B cell (primary cell): ENCODE results near the gene GIPC3. TPM values are rescaled to one million over a fixed set of nuclear protein-coding genes. Genes with fewer than 3 reads are reported as not detected.

Source experiments
- ATAC-seq: fragments of 200-7000 bp; cut with Tn5 transposase; one replicate; pipeline ENCODE4 v1.10.0; 2021; ENCODE audit warnings: low read depth, mild to moderate bottlenecking, moderate number of reproducible peaks, moderate library complexity
- CTCF ChIA-PET: fragments of 350-600 bp; sonication (Branson Sonifier 250); formaldehyde crosslinking; loops from one replicate; lab custom pipeline; 2021; ENCODE audit warnings: antibody characterized with exemption, inconsistent platforms; lab: Charles Lee
- POLR2A ChIA-PET: fragments of 350-600 bp; sonication (Branson Sonifier 250); formaldehyde crosslinking; loops from one replicate; lab custom pipeline; 2021; ENCODE audit warnings: antibody characterized with exemption; lab: Charles Lee
- DNase-seq: peaks from one replicate; pipeline ENCODE4 v3.0.0; 2013
- H2AFZ ChIP-seq: 2 replicates; pipeline ENCODE4 v1.6.1; 2012; ENCODE audit warnings: mild to moderate bottlenecking, low read depth, low read length; ENCODE audit not compliant: insufficient read depth, poor library complexity, severe bottlenecking
- H3K27ac ChIP-seq, 2 donors: 1 replicate in 1 of 2; 2 replicates in 1 of 2; pipeline ENCODE4 v1.5.1; 2012 to 2013; ENCODE audit warnings: low read length in 2 of 2, mild to moderate bottlenecking in 2 of 2, moderate library complexity in 1 of 2
- H3K27me3 ChIP-seq, 4 experiments: fragments of 200-600 bp in 1 of 4; sonication (generic) in 1 of 4; replicated peaks in 1 of 4; 1 replicate in 2 of 4; 2 replicates in 2 of 4; pipeline versions ENCODE4 v1.6.1 to v1.7.0; 2013 to 2016; ENCODE audit warnings: low read length in 3 of 4, mild to moderate bottlenecking in 2 of 4, mixed read lengths in 1 of 4, moderate library complexity in 1 of 4; ENCODE audit not compliant: insufficient read depth in 4 of 4, control insufficient read depth in 3 of 4; ENCODE audit errors: control extremely low read depth in 1 of 4
- H3K36me3 ChIP-seq, 2 experiments: replicated peaks in 1 of 2; 1 replicate in 1 of 2; 2 replicates in 1 of 2; pipeline versions ENCODE4 v1.6.1 to v1.7.1; 2013; ENCODE audit warnings: low read length in 1 of 2; ENCODE audit not compliant: insufficient read depth in 2 of 2, control insufficient read depth in 1 of 2; ENCODE audit errors: control extremely low read depth in 1 of 2, extremely low read depth in 1 of 2
- H3K4me1 ChIP-seq, 2 donors: fragments of 200-600 bp in 1 of 2; sonication (generic) in 1 of 2; 1 replicate in 1 of 2; 2 replicates in 1 of 2; pipeline versions ENCODE4 v1.5.1 to v1.6.1; 2013 to 2017; ENCODE audit warnings: low read length in 2 of 2; ENCODE audit not compliant: control insufficient read depth in 2 of 2, insufficient read depth in 2 of 2
- H3K4me2 ChIP-seq: replicated peaks from 2 replicates; pipeline ENCODE3; 2012; ENCODE audit warnings: mild to moderate bottlenecking, low read depth, low read length; ENCODE audit not compliant: poor library complexity, severe bottlenecking
- H3K4me3 ChIP-seq, 5 experiments: fragments of 200-600 bp in 1 of 5; sonication (generic) in 1 of 5; 1 replicate in 3 of 5; 2 replicates in 2 of 5; pipeline versions ENCODE4 v1.5.1 to v1.7.0; 2011 to 2016; ENCODE audit warnings: low read length in 4 of 5, mild to moderate bottlenecking in 4 of 5, low read depth in 2 of 5, control low read depth in 1 of 5, moderate library complexity in 1 of 5; ENCODE audit not compliant: insufficient read depth in 1 of 5; ENCODE audit errors: control extremely low read depth in 1 of 5, extremely low read depth in 1 of 5
- H3K79me2 ChIP-seq: fragments of 200-600 bp; sonication (generic); one replicate; pipeline ENCODE4 v1.6.0; 2016; ENCODE audit warnings: low read length; ENCODE audit not compliant: control insufficient read depth, insufficient read depth
- H3K9ac ChIP-seq: fragments of 200-600 bp; sonication (generic); 2 replicates; pipeline ENCODE4 v1.6.1; 2017; ENCODE audit warnings: mild to moderate bottlenecking, low read length, moderate library complexity
- H3K9me3 ChIP-seq, 3 donors: one replicate each; pipeline versions ENCODE4 v1.6.1 to v1.7.1; 2013; ENCODE audit warnings: low read length in 2 of 3; ENCODE audit not compliant: control insufficient read depth in 2 of 3, insufficient read depth in 1 of 3; ENCODE audit errors: control extremely low read depth in 1 of 3
- H4K20me1 ChIP-seq: 2 replicates; pipeline ENCODE4 v1.6.0; 2012; ENCODE audit warnings: mild to moderate bottlenecking, low read length; ENCODE audit not compliant: insufficient read depth, control insufficient read depth, poor library complexity, severe bottlenecking
- H3K27ac Mint-ChIP-seq: one replicate; pipeline ENCODE4 v1.8.0; 2021; ENCODE audit warnings: mixed read lengths
- H3K27me3 Mint-ChIP-seq: one replicate; pipeline ENCODE4 v1.8.0; 2021; ENCODE audit warnings: mixed read lengths
- H3K4me1 Mint-ChIP-seq: one replicate; pipeline ENCODE4 v1.8.0; 2021; ENCODE audit warnings: mixed read lengths
- H3K4me3 Mint-ChIP-seq: one replicate; pipeline ENCODE4 v1.8.0; 2021; ENCODE audit warnings: mixed read lengths
- H3K9me3 Mint-ChIP-seq: one replicate; pipeline ENCODE4 v1.8.0; 2022; ENCODE audit warnings: mixed read lengths; ENCODE audit not compliant: insufficient read depth
- EZH2 ChIP-seq: IDR thresholded peaks from 2 replicates; pipeline ENCODE4 v1.6.1; 2012; ENCODE audit warnings: borderline replicate concordance, low read depth, mild to moderate bottlenecking, moderate library complexity, low read length; ENCODE audit not compliant: insufficient read depth, poor library complexity, severe bottlenecking
- WGBS: methylation state at CpG from one replicate; pipeline ENCODE4 v1.1.5; 2013; ENCODE audit warnings: missing lambda C conversion rate; ENCODE audit not compliant: insufficient coverage; 5-methylcytosine and 5-hydroxymethylcytosine counted together
- intact Hi-C: fragments of 100-400 bp; cut with micrococcal nuclease; formaldehyde crosslinking; loops from one replicate; pipeline ENCODE4 v1.10.0; 2022
- polyA plus RNA-seq: library from polyadenylated mRNA; depleted of rRNA; stranded (reverse); fragments of >200 nt; gene quantifications from 2 replicates; pipeline ENCODE4 v1.2.3, GENCODE V29; 2012
- total RNA-seq, 2 donors: library from RNA; stranded (reverse); fragments of 120-200 nt in 1 of 2; gene quantifications; 1 replicate in 1 of 2; 2 replicates in 1 of 2; pipeline versions ENCODE4 v1.2.3 to v1.2.4, GENCODE V29; 2013 to 2022
- TF ChIP-seq, protein P1 (sequence below): fragments of 200-600 bp; IDR thresholded peaks from one replicate; pipeline ENCODE4 v1.8.0; 2022; ENCODE audit warnings: antibody characterized with exemption, mild to moderate bottlenecking

Gene GIPC3
- total and polyA plus RNA-seq, 2 donors (not counting 1 experiment from before 2014, with no cell fraction given): 0.47 to 0.48 TPM

DNA sequence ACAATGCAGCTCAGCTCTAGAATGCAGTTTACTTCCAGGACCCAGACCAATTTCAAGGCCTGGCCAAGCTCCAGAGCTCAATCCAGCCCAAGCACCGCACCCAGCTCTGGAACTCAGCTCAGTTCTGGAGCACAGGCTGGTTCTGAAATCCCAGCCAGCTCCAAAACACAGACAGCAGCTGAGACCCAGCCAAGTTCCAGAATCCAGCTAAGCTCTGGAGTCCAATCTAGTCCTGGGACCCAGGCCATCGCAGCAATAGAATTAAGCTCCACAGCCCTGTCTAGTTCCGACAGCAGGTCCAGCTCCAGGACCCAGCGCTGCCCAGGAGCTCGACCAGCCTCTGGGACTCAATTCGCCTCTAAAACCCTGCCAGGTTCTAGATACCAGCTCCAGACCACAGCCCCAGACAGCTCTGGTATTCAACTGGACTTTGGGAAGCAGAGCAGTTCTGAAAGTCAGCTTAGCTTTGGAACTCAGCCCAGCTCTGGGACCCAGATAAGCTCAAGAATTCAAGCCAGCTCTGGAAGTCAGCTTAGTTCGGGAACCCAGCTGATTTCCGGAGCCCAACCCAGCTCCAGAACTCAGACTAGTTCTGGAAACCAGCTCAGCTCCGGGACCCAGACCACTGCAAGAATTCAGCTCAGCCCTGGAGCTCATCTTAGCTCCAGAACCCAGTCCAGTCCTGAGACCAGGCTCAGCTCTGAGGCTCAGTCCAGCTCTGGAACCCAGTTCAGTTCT lies 6.8 kb downstream of the GIPC3 start:
- Histone ChIP-seq H3K36me3 (no peaks in the 10 kb centered on the region), H3K9me3 (peaks cover 0 to 17% (median 0%) of the 10 kb centered on the region in 3 donors), H3K4me1 (no peaks in the 10 kb centered on the region), H3K4me3 (no peak overlapping the region), H3K9ac (no peak overlapping the region), H3K4me2 (no peak overlapping the region), H4K20me1 (no peaks in the 10 kb centered on the region), H3K79me2 (no peaks in the 10 kb centered on the region), H3K27me3 (no peaks in the 10 kb centered on the region), H2AFZ (no peak overlapping the region), H3K27ac (no peak overlapping the region)
- Mint-ChIP-seq H3K9me3 (no peaks in the 10 kb centered on the region), H3K4me1 (no peaks in the 10 kb centered on the region), H3K4me3 (no peak overlapping the region), H3K27ac (no peak overlapping the region), H3K27me3 (no peaks in the 10 kb centered on the region)
- TF ChIP-seq, protein P1, sequence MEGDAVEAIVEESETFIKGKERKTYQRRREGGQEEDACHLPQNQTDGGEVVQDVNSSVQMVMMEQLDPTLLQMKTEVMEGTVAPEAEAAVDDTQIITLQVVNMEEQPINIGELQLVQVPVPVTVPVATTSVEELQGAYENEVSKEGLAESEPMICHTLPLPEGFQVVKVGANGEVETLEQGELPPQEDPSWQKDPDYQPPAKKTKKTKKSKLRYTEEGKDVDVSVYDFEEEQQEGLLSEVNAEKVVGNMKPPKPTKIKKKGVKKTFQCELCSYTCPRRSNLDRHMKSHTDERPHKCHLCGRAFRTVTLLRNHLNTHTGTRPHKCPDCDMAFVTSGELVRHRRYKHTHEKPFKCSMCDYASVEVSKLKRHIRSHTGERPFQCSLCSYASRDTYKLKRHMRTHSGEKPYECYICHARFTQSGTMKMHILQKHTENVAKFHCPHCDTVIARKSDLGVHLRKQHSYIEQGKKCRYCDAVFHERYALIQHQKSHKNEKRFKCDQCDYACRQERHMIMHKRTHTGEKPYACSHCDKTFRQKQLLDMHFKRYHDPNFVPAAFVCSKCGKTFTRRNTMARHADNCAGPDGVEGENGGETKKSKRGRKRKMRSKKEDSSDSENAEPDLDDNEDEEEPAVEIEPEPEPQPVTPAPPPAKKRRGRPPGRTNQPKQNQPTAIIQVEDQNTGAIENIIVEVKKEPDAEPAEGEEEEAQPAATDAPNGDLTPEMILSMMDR: no peak
- no peak for TF ChIP-seq EZH2
- ATAC-seq (no peak), DNase-seq (no peak)
- POLR2A ChIA-PET: no interaction called here
- CTCF ChIA-PET: interaction anchor here (0.6 to 2.6 kb wide), 8 partner anchors 10 to 640 kb away, joined by 3 to 9 read pairs (median 4); no protein-coding TSS in a partner anchor
- 96% methylated on average over 9 of the region's 9 CpGs for WGBS
- intact Hi-C loops: no loop called here

DNA sequence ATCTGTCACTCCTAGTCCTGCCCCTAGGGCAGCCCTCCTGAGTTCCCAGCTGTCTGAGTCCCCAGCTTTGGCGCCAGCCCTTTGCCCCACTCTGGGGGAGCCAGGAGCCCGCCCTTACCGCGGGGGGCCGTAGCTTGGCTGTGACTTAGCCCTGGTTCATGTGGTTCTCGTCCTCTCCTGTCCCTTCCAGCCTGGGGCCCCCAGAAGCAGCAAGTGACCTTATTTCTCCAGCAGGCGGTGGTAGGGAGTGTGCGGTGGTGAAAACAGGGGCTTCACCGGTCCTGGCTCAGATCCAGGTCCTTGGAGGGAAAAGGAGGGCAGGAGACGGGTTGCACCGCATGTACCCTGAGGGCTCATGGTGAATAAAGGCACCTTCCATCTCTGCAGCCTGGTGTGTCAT lies 7.9 kb downstream of the GIPC3 start:
- H3K27ac Mint-ChIP-seq: no peak overlapping the region
- WGBS: 92% methylated on average over 10 of the region's 11 CpGs
- no peak overlapping the region for H3K4me3 ChIP-seq
- H3K27ac ChIP-seq: no peak overlapping the region
- no peaks in the 10 kb centered on the region for H3K4me1 Mint-ChIP-seq
- H4K20me1 ChIP-seq: no peaks in the 10 kb centered on the region
- no peak overlapping the region for H3K4me3 Mint-ChIP-seq
- no peak overlapping the region for H3K4me2 ChIP-seq
- ChIA-PET POLR2A (no interaction called here), CTCF (no interaction called here)
- H3K27me3 Mint-ChIP-seq: no peaks in the 10 kb centered on the region
- DNase-seq (no peak), ATAC-seq (no peak)
- H2AFZ ChIP-seq: no peak overlapping the region
- intact Hi-C loops: no loop called here
- H3K9me3 ChIP-seq: peaks cover 0 to 17% (median 0%) of the 10 kb centered on the region in 3 donors
- no peak for TF ChIP-seq EZH2
- TF ChIP-seq, protein P1: no peak
- no peaks in the 10 kb centered on the region for H3K9me3 Mint-ChIP-seq
- H3K9ac ChIP-seq: no peak overlapping the region
- H3K4me1 ChIP-seq: no peaks in the 10 kb centered on the region
- H3K36me3 ChIP-seq: no peaks in the 10 kb centered on the region
- no peaks in the 10 kb centered on the region for H3K27me3 ChIP-seq
- H3K79me2 ChIP-seq: no peaks in the 10 kb centered on the region
